ENCODE data around the gene TFF3.

DNA sequence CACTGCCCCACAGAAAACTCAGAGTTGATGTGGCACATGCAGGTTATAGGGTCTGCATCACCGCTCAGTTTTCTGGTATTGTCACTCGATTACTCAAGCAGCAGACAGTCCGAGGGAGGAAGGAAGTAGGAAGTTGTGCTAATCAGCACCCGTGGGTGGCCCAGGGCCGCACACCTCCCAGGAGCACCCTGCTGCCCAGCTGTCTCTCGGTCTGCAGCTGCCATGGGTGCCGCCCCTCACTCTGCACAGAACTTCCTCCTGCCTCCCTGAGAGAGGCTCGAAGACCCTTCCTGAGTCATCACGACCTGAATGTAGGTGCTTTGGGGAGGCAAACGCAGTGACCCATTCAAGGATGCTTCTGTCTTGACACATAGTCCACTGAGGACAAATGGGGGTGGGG, 4.2 kb upstream of the TFF3 start:
- TF ChIP-seq, protein P1, sequence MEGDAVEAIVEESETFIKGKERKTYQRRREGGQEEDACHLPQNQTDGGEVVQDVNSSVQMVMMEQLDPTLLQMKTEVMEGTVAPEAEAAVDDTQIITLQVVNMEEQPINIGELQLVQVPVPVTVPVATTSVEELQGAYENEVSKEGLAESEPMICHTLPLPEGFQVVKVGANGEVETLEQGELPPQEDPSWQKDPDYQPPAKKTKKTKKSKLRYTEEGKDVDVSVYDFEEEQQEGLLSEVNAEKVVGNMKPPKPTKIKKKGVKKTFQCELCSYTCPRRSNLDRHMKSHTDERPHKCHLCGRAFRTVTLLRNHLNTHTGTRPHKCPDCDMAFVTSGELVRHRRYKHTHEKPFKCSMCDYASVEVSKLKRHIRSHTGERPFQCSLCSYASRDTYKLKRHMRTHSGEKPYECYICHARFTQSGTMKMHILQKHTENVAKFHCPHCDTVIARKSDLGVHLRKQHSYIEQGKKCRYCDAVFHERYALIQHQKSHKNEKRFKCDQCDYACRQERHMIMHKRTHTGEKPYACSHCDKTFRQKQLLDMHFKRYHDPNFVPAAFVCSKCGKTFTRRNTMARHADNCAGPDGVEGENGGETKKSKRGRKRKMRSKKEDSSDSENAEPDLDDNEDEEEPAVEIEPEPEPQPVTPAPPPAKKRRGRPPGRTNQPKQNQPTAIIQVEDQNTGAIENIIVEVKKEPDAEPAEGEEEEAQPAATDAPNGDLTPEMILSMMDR (IDR thresholded peaks at IDR 0.05), result no peak
- TF ChIP-seq POLR2AphosphoS5 (IDR thresholded peaks at IDR 0.05) (no peak), POLR2A (IDR thresholded peaks at IDR 0.05) (no peak), EP300 (IDR thresholded peaks at IDR 0.05) (no peak)

All from suprapubic skin (tissue), 4 donors.